WTC11 (cell line): ENCODE results near the gene PIGK.

ENCODE experiments used
- CREB1 ChIP-seq: sonication (generic); formaldehyde crosslinking; IDR thresholded peaks from 2 replicates; pipeline ENCODE4 v1.8.0; 2023; ENCODE audit warnings: mild to moderate bottlenecking, missing genetic modification reagents
- NR2C2 ChIP-seq: sonication (generic); formaldehyde crosslinking; IDR thresholded peaks from 2 replicates; pipeline ENCODE4 v1.8.0; 2022; ENCODE audit warnings: mild to moderate bottlenecking, missing genetic modification reagents
- ZNF138 ChIP-seq: sonication (generic); formaldehyde crosslinking; conservative IDR thresholded peaks from 2 replicates; pipeline ENCODE4 v1.8.1; 2022; ENCODE audit warnings: mild to moderate bottlenecking, moderate library complexity, missing genetic modification reagents

GRCh38 chr1:77228836-77229235 lies 9.6 kb upstream of the PIGK start:
- TF ChIP-seq CREB1, result no peak
- no peak for TF ChIP-seq ZNF138 (CRISPR knock-in tag)
- TF ChIP-seq NR2C2, result no peak
